PFSK-1 (cell line): ENCODE data around the gene KCNJ1.

Experiments
- FOXP2 ChIP-seq: optimal IDR thresholded peaks from 2 replicates; pipeline ENCODE3; 2011; ENCODE audit warnings: borderline replicate concordance, control low read depth, inconsistent platforms; ENCODE audit not compliant: insufficient read depth; ENCODE audit errors: extremely low read length, extremely low read depth
- POLR2AphosphoS5 ChIP-seq: IDR thresholded peaks from 2 replicates; pipeline ENCODE4 v1.6.1; 2012; ENCODE audit warnings: low read depth, mild to moderate bottlenecking, control low read depth, low read length, moderate library complexity
- SIN3A ChIP-seq: IDR thresholded peaks from 2 replicates; pipeline ENCODE4 v1.6.1; 2012; ENCODE audit warnings: mild to moderate bottlenecking, low read length, moderate library complexity, borderline replicate concordance; ENCODE audit not compliant: insufficient read depth
- TAF1 ChIP-seq: IDR thresholded peaks from 2 replicates; pipeline ENCODE4 v1.6.1; 2012; ENCODE audit warnings: low read length, control low read depth, borderline replicate concordance; ENCODE audit not compliant: insufficient read depth
- TF ChIP-seq, protein P1 (sequence below), 2 experiments: IDR thresholded peaks; 2 replicates each; pipeline versions ENCODE4 v1.6.1 to v1.8.0; 2011 to 2012; ENCODE audit warnings: low read depth in 2 of 2, low read length in 2 of 2, control low read depth in 1 of 2, inconsistent platforms in 1 of 2, mild to moderate bottlenecking in 1 of 2, moderate library complexity in 1 of 2; ENCODE audit not compliant: insufficient read depth in 1 of 2

The KCNJ1 gene

DNA sequence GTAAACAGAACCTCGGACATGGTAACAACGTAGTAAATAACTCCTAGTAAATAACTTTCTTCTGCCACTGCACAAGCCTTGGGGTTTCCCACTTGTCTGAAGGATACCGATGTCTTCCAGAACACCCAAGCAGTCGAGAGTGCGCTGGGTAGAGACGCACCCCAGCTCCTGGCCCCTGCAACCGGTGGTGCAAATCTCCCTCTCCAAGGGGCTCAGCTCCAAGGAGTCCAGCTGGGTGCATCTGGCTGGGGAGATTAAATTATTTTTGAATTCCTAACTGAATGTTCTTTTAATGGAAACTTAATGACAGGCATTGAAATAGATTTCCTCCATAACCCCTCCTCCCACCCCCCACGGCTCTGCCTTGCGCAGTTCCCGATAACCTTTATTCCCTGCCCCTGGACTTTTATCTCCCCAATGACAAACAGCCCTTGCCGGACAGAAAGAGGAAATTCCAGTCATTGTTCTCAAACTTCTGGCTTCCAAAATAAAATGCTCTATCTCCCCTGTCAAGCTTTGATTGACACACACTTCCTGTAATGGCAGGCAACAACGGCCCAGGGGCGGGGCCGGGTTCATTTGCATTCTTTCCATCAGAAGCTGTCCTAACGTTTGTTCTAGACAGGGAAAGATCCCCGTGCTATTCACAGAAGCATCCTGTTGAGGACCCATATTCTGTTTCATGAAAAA lies 31.2 kb downstream of the KCNJ1 start:
- TF ChIP-seq SIN3A, result no peak
- TF ChIP-seq FOXP2, result no peak
- no peak for TF ChIP-seq TAF1
- TF ChIP-seq, protein P1, sequence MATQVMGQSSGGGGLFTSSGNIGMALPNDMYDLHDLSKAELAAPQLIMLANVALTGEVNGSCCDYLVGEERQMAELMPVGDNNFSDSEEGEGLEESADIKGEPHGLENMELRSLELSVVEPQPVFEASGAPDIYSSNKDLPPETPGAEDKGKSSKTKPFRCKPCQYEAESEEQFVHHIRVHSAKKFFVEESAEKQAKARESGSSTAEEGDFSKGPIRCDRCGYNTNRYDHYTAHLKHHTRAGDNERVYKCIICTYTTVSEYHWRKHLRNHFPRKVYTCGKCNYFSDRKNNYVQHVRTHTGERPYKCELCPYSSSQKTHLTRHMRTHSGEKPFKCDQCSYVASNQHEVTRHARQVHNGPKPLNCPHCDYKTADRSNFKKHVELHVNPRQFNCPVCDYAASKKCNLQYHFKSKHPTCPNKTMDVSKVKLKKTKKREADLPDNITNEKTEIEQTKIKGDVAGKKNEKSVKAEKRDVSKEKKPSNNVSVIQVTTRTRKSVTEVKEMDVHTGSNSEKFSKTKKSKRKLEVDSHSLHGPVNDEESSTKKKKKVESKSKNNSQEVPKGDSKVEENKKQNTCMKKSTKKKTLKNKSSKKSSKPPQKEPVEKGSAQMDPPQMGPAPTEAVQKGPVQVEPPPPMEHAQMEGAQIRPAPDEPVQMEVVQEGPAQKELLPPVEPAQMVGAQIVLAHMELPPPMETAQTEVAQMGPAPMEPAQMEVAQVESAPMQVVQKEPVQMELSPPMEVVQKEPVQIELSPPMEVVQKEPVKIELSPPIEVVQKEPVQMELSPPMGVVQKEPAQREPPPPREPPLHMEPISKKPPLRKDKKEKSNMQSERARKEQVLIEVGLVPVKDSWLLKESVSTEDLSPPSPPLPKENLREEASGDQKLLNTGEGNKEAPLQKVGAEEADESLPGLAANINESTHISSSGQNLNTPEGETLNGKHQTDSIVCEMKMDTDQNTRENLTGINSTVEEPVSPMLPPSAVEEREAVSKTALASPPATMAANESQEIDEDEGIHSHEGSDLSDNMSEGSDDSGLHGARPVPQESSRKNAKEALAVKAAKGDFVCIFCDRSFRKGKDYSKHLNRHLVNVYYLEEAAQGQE (IDR thresholded peaks at IDR 0.05; ENCODE audit: insufficient read depth in 1 of 2, low read depth in 2 of 2, low read length in 2 of 2), result no peak
- no peak for TF ChIP-seq POLR2AphosphoS5

DNA sequence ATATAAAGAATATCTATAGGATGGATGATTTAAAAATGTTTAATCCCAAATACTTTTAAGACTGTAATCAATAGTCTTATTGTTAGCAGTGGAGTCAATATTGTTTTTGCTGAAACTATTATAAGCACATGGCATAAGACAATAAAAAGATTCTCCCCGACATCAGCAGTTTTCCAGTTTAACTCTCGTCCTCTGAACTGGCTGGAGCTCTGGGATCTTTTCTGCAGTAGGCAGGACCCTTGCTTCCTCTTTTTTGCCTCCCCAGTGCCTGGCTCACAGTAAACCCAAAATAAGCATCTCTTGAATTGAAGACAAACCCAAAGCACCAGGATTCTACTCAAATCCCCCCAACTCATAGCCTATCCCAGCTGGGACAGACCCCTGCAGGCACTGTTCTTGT lies 32.9 kb downstream of the KCNJ1 start:
- TF ChIP-seq, protein P1 (IDR thresholded peaks at IDR 0.05; ENCODE audit: insufficient read depth in 1 of 2, low read depth in 2 of 2, low read length in 2 of 2), result no peak
- TF ChIP-seq TAF1 (no peak), FOXP2 (no peak), POLR2AphosphoS5 (no peak), SIN3A (no peak)

DNA sequence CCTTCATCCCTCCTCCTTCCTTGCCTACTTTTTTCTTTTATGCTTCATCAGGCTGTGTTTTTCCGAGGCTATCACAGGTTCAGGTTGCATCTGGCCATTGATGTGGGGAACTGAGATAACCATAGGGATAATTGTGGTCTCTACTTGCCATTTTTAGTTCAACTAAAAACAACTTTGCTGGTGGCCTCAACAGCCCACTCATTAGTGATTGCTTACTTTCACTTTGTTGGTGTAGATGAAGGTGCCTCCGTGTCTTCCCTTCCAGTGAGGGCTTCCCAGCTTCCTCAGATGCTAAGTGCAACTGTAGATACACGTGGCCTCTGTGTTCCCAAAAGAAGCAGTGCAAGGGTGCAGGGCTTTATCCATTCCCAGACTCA lies 35.0 kb downstream of the KCNJ1 start:
- TF ChIP-seq POLR2AphosphoS5, result no peak
- TF ChIP-seq SIN3A, result no peak
- TF ChIP-seq FOXP2, result no peak
- TF ChIP-seq, protein P1 (IDR thresholded peaks at IDR 0.05; ENCODE audit: insufficient read depth in 1 of 2, low read depth in 2 of 2, low read length in 2 of 2), result no peak
- no peak for TF ChIP-seq TAF1

DNA sequence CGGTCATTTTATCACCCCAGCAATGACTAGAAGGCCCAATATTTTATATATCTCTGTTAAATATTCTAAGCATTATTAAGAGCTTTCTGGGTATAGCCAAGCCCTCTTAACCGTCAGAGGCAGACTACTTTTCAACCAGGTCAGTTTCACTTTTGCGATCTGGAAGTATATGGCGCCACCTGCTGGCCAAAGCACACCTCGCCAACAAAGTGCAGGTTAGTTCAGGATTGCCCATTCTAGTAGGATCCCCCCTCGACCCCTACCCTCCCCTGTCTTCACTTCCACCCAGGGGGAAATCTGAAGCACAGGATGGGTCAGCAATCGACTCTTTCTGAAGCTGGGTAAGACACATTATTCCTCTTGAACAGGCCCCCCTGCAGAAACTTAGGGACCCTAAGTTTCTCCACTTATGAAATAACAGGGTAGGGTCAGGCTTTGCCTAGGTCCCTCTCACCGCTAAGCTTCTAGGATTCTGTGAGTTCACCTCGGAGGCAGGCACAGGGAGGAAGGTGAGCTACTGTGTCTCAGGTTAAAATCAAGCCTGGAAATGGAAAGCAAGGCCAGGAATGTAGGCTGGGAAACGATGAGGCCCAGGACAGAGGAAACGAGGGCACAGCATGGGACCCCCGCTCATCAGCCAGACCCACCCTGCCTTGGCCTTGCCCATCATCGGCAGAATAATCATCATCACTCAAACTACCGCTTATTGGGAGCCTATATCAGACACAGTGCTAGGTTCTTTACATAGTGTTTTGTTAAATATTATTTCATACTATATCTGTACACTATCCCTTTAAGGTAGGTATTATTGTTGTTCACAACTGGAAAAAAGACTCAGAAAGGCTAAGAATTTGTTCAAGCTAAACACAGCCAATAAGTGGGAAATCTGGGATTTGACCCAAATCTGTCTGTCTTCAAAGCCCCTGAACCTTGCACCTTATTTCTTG lies 35.6 kb downstream of the KCNJ1 start:
- TF ChIP-seq, protein P1 (IDR thresholded peaks at IDR 0.05; ENCODE audit: insufficient read depth in 1 of 2, low read depth in 2 of 2, low read length in 2 of 2), result no peak
- TF ChIP-seq FOXP2 (no peak), POLR2AphosphoS5 (no peak), TAF1 (no peak), SIN3A (no peak)
